ENCODE results near the gene HAAO.
"Not testable (repeated sequence)": the region's sequence is repeated elsewhere in the genome, so short reads cannot be mapped to it uniquely, and the experiment has no call there.

HAAO gene

DNA sequence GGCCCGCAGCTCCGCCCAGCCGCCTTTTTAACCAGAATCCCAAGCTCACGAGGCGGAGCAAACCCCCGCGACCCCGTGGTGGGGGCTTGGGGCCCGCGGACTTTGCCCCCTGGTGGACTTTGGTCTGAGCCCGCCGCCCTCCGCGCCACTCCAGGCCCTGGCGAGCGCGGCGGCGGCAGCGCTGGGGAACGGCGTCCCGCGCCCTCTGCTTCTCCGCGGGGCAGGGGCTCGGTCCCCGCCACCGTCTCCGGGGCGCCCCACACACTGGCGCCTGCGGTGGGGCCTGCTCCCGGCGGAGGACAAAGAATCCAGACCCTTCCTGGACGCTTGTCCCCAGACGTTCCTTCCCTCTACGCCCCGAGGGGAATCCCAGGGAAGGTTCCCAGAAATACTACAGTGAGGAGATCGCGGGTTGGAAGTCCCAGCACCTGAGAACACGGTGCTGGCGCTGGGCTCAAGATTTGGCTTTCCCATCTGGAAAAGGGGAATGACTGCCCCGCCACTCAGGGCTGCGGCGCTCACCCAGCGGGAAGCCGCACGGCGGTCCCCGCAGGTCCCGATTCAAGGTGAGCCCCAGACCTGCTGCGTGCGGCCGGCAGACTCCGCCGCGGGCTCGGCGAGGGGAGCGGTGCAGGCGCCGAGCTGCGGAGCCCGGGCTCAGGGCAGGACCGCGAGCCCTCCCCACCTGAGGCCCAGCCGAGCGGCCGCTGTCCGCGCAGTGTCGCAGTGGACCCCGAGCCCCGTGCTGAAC lies at the start of gene HAAO:
HAAO (minus strand) TSS at position 1 of the 751 bp plus-strand sequence. CDS start 47 bp downstream, outside the sequence.
- Histone ChIP-seq H3K27ac (ENCODE audit: low read length) (no peak within 1 kb of the TSS), H3K9ac (ENCODE audit: low read depth, low read length) (peak within 1 kb of the TSS; percentile 78; the same call in 1 of the 2 replicates), H3K36me3 (ENCODE audit: insufficient read depth, low read depth, low read length) (no peaks in the 10 kb centered on the region), H3K4me1 (ENCODE audit: insufficient read depth, low read length) (peaks cover 11% of the 10 kb centered on the region; the same call in 1 of the 2 replicates), H3K9me3 (ENCODE audit: insufficient read depth, low read depth, low read length) (no peaks in the 10 kb centered on the region), H3K4me3 (ENCODE audit: low read length) (peak within 1 kb of the TSS; percentile 80), H3K27me3 (ENCODE audit: insufficient read depth, low read length) (peaks cover 32% of the 10 kb centered on the region)

DNA sequence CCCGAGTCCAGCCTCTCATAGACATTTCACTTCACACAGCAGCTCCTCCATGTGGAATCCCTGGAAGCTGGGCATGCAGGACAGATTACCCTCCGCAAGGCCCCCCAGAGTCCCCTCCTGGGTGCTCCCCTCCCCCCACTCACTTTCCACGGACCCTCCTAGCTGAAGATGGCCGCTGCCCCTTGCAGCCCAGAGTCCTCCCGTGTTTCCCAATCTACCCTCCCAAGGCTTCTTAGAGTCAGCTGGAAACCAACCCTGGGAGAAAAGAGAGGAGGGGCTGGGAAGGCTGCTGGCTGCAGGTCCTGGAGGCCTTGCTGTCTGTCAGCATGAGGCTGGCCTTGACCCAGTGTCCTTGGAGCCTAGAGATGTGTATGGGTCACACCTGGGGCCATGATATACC lies 49.0 kb upstream of the HAAO start:
- Histone ChIP-seq H3K36me3 (ENCODE audit: insufficient read depth, low read depth, low read length) (no peaks in the 10 kb centered on the region), H3K4me1 (ENCODE audit: insufficient read depth, low read length) (no peaks in the 10 kb centered on the region; the same call in 1 of the 2 replicates), H3K9ac (ENCODE audit: low read depth, low read length) (no peak overlapping the region), H3K27ac (ENCODE audit: low read length) (no peak overlapping the region), H3K9me3 (ENCODE audit: insufficient read depth, low read depth, low read length) (no peaks in the 10 kb centered on the region), H3K27me3 (ENCODE audit: insufficient read depth, low read length) (no peaks in the 10 kb centered on the region), H3K4me3 (ENCODE audit: low read length) (no peak overlapping the region)

DNA sequence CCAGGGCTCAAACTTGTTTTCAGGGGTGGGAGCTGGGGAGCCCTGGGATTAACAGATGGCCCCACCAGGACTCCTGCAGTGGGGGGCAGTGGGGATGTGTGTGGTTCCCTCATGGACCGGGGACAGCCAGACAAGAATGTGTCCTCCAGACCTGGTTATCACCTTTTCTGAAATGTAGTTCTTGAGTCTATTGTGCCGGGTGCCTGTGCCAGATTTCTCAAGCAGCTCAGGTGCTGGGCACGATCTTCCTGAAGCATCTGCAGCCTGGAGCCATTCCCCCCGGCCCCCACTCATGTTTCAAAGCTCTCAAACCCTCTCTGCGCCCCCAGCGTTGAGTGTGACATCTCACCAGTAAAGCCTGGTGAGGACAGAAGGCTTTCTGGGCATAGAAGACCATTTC lies 48.4 kb upstream of the HAAO start:
- no peaks in the 10 kb centered on the region for H3K36me3 ChIP-seq (ENCODE audit: insufficient read depth, low read depth, low read length)
- H3K27me3 ChIP-seq (ENCODE audit: insufficient read depth, low read length): no peaks in the 10 kb centered on the region
- H3K4me1 ChIP-seq (ENCODE audit: insufficient read depth, low read length): no peaks in the 10 kb centered on the region; the same call in 1 of the 2 replicates

GRCh38 chr2:42839809-42840501 lies 47.6 kb upstream of the HAAO start:
- Histone ChIP-seq H3K9me3 (ENCODE audit: insufficient read depth, low read depth, low read length) (no peaks in the 10 kb centered on the region), H3K27ac (ENCODE audit: low read length) (no peak overlapping the region), H3K4me1 (ENCODE audit: insufficient read depth, low read length) (no peaks in the 10 kb centered on the region; the same call in 1 of the 2 replicates), H3K36me3 (ENCODE audit: insufficient read depth, low read depth, low read length) (no peaks in the 10 kb centered on the region), H3K27me3 (ENCODE audit: insufficient read depth, low read length) (no peaks in the 10 kb centered on the region), H3K4me3 (ENCODE audit: low read length) (no peak overlapping the region), H3K9ac (ENCODE audit: low read depth, low read length) (no peak overlapping the region)

More for the DNA sequence above, 48.4 kb upstream of the HAAO start:
- Histone ChIP-seq H3K27ac (ENCODE audit: low read length) (no peak overlapping the region), H3K9ac (ENCODE audit: low read depth, low read length) (no peak overlapping the region), H3K9me3 (ENCODE audit: insufficient read depth, low read depth, low read length) (no peaks in the 10 kb centered on the region), H3K4me3 (ENCODE audit: low read length) (no peak overlapping the region)

GRCh38 chr2:42838133-42838532 lies 45.8 kb upstream of the HAAO start:
- Histone ChIP-seq H3K36me3 (ENCODE audit: insufficient read depth, low read depth, low read length) (no peaks in the 10 kb centered on the region), H3K4me1 (ENCODE audit: insufficient read depth, low read length) (no peaks in the 10 kb centered on the region), H3K4me3 (ENCODE audit: low read length) (no peak overlapping the region), H3K27me3 (ENCODE audit: insufficient read depth, low read length) (no peaks in the 10 kb centered on the region), H3K9me3 (ENCODE audit: insufficient read depth, low read depth, low read length) (no peaks in the 10 kb centered on the region), H3K9ac (ENCODE audit: low read depth, low read length) (no peak overlapping the region), H3K27ac (ENCODE audit: low read length) (no peak overlapping the region)

DNA sequence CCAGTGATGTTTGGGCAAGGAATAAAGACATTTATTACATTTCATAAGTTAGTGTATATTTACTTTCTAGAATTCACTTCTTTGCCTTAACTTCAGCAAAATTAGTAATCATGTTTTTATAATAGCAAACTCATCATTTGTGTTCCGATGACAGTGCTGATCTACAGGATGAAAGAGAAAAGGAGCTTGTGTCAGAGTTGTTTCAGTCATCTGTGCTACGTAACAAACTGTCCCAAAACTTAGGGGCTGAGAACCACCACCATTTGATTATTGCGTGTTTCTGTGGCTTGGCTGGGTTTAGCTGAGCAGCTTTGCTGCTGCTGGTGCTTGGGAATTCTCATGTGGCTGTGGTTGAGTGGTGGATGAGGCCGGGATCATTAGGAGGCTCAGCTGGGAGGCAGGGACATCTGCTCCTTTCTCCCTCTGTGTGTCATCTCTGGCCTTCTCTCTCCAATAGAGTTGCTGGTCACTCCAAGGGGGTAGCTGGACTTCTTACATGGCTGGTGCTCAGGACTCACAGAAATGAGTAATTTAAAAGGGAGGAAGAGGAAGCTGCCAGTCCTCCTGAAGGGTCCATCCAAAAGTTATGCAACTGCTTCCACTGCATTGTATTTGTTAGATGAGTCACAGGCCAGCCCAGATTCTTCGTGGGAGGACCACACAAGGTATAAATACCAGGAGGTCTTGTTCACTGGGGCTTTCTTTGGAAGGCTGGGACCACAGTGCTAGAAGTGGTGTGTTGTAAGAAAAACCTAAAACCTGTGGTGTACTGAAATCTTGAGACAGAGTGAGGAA lies 43.4 kb upstream of the HAAO start:
- Histone ChIP-seq H3K27ac (ENCODE audit: low read length) (no peak overlapping the region), H3K9ac (ENCODE audit: low read depth, low read length) (no peak overlapping the region), H3K9me3 (ENCODE audit: insufficient read depth, low read depth, low read length) (no peaks in the 10 kb centered on the region), H3K4me3 (ENCODE audit: low read length) (no peak overlapping the region), H3K36me3 (ENCODE audit: insufficient read depth, low read depth, low read length) (no peaks in the 10 kb centered on the region), H3K27me3 (ENCODE audit: insufficient read depth, low read length) (no peaks in the 10 kb centered on the region), H3K4me1 (ENCODE audit: insufficient read depth, low read length) (no peaks in the 10 kb centered on the region)

DNA sequence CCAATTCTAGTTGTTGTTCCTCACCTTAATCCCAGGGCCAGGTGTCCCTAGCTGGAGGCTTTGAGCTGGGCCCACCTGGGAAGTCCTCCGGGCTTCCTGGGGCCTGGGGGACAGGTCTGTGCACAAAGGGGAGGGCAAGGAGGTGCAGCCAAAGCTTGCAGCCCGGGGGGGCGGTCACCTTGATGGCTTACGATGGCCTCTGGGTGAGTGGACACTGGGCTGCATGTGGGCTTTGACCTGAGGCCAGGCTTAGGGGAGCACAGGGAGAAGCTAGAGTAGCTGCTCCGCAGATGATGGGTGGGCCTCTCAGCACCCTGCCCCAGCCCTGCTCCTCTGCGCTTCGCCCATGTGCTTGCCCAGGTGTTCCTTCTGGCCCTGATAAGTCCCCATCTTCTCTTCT lies 41.8 kb upstream of the HAAO start:
- no peaks in the 10 kb centered on the region for H3K4me1 ChIP-seq (ENCODE audit: insufficient read depth, low read length)
- H3K4me3 ChIP-seq (ENCODE audit: low read length): no peak overlapping the region
- no peak overlapping the region for H3K9ac ChIP-seq (ENCODE audit: low read depth, low read length)
- H3K27ac ChIP-seq (ENCODE audit: low read length): no peak overlapping the region
- no peaks in the 10 kb centered on the region for H3K36me3 ChIP-seq (ENCODE audit: insufficient read depth, low read depth, low read length)
- no peaks in the 10 kb centered on the region for H3K9me3 ChIP-seq (ENCODE audit: insufficient read depth, low read depth, low read length)
- no peaks in the 10 kb centered on the region for H3K27me3 ChIP-seq (ENCODE audit: insufficient read depth, low read length)

DNA sequence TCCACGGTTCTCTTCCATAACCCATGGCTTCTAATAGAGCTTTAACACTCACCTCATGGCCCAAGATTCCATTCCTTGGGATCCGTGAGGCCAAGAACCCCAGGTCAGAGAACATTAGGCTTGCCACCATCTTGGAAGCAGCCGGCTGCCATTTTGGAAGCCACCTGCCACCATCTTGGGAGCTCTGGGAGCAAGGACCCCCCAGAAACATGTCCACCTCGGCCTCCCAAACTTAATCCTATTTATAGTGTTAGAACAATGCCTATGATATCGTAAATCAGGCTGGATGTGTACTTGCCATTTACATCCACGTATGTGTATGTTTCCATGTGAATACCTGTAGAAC lies 39.9 kb upstream of the HAAO start:
- peaks cover 14% of the 10 kb centered on the region for H3K27me3 ChIP-seq (ENCODE audit: insufficient read depth, low read length)
- no peak overlapping the region for H3K4me3 ChIP-seq (ENCODE audit: low read length)
- H3K9me3 ChIP-seq (ENCODE audit: insufficient read depth, low read depth, low read length): no peaks in the 10 kb centered on the region
- H3K27ac ChIP-seq (ENCODE audit: low read length): no peak overlapping the region
- H3K36me3 ChIP-seq (ENCODE audit: insufficient read depth, low read depth, low read length): no peaks in the 10 kb centered on the region
- no peaks in the 10 kb centered on the region for H3K4me1 ChIP-seq (ENCODE audit: insufficient read depth, low read length)
- H3K9ac ChIP-seq (ENCODE audit: low read depth, low read length): no peak overlapping the region

GRCh38 chr2:42831575-42832288 lies 39.3 kb upstream of the HAAO start:
- not testable (repeated sequence) for H3K36me3 ChIP-seq (ENCODE audit: insufficient read depth, low read depth, low read length); H3K27ac ChIP-seq (ENCODE audit: low read length); H3K4me3 ChIP-seq (ENCODE audit: low read length); H3K9ac ChIP-seq (ENCODE audit: low read depth, low read length); H3K9me3 ChIP-seq (ENCODE audit: insufficient read depth, low read depth, low read length); H3K4me1 ChIP-seq (ENCODE audit: insufficient read depth, low read length)
- peaks cover 18% of the 10 kb centered on the region for H3K27me3 ChIP-seq (ENCODE audit: insufficient read depth, low read length)

DNA sequence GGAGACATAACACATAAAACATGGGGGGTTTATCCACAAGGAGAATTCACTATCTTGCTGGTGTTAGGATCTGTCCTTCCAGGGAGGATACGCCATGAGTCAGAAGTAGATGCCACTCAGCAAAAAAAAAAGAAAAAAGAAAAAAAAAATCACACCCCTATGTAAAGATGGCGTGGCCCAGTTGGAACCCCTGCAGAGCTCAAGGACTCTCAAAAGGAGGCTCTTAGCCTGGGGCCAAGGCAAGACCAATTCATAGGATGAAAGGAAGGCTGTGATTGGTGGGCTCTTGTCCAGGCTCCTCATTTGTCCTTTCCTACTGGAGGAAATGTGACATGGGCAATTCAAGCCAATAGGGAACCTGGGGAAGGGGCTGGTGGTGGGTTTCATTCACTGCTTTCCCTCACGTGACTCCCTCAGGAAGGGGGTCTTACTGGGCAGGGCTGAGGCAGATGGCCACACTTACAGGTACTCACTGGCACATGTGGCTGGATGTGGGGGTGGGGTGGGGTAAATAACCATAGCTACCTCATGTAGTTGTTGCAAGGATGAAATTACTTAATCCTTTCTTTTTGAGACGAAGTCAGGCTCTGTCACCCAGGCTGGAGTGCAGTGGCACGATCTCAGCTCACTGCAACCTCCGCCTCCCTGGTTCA lies 38.7 kb upstream of the HAAO start:
- Histone ChIP-seq H3K9ac (ENCODE audit: low read depth, low read length) (no peak overlapping the region), H3K4me1 (ENCODE audit: insufficient read depth, low read length) (no peaks in the 10 kb centered on the region), H3K36me3 (ENCODE audit: insufficient read depth, low read depth, low read length) (no peaks in the 10 kb centered on the region), H3K27me3 (ENCODE audit: insufficient read depth, low read length) (peaks cover 18% of the 10 kb centered on the region), H3K4me3 (ENCODE audit: low read length) (no peak overlapping the region), H3K27ac (ENCODE audit: low read length) (no peak overlapping the region), H3K9me3 (ENCODE audit: insufficient read depth, low read depth, low read length) (no peaks in the 10 kb centered on the region)
